ENCODE data around the gene ZNF750. TPM values are rescaled to one million over a fixed set of nuclear protein-coding genes. Genes with fewer than 3 reads are reported as not detected.

ZNF750 gene
- not detected in 2 replicates for total RNA-seq

DNA sequence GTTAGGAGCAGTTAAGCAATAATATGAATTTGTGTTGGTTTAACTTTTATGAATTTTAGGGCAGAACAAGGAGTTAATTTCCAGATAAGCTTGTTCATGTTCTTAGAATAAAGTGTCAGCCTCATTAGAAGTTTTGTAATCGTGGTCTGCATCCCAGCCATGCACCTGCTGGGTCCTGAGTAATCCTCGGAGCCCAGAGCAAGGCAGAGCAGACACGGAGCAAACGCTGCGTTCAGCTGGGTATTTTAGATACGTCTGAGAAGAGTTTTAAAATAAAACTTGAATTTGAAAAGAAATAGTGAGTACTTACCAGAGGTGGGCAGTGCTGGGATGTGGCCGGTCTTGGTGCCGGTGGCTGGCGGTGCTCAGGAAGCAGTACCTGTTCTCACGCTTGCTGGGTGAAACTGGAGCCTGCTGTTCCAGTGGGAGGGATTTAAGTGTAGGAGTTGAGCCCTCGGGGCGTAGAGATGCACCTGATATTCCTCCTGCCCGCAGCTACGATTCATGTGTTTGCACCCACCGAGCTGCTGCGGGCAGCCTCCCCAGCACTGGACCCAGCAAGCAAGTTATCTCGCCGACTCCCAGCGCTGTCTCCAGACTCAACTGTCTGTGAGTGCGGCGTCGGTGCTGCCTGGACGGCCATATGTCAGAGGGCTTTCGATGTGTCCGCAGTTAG, at the start of gene ZNF750:
TSS of gene ZNF750 (minus strand) at position 406 of the 676 bp plus-strand sequence. CDS start 7,568 bp downstream, outside the sequence.

Other genes with a start within 250 kb of the ZNF750 start
- 72.3 and 77.8 TPM in 2 replicates for gene WDR45B, start 191.6 kb downstream of the ZNF750 start, total RNA-seq
- 8.8 and 10.7 TPM in 2 replicates for gene RAB40B, start 141.3 kb downstream of the ZNF750 start, total RNA-seq
- 16.0 and 18.7 TPM in 2 replicates for gene FN3KRP, start 123.3 kb downstream of the ZNF750 start, total RNA-seq
- 0.26 and 1.4 TPM in 2 replicates for gene FN3K, start 104.4 kb downstream of the ZNF750 start, total RNA-seq
- gene TBCD, start 88.0 kb downstream of the ZNF750 start, total RNA-seq: 27.9 and 34.2 TPM in 2 replicates
- gene METRNL, start 239.6 kb upstream of the ZNF750 start, total RNA-seq: 29.6 and 72.7 TPM in 2 replicates